Mesenchymal stem cell (in vitro differentiated cells and primary cell): Measurements from ENCODE around the gene SMIM33.
"Not testable (repeated sequence)": the region's sequence is repeated elsewhere in the genome, so short reads cannot be mapped to it uniquely, and the experiment has no call there.

Experiments
- DNase-seq: peaks from one replicate; pipeline ENCODE4 v3.0.0-alpha.2; 2013
- H2AFZ ChIP-seq: one replicate; pipeline ENCODE4 v1.6.1; 2013; ENCODE audit warnings: low read depth, mild to moderate bottlenecking, control low read depth, inconsistent platforms, low read length, moderate library complexity
- H2AK5ac ChIP-seq: 2 replicates; pipeline ENCODE4 v1.6.1; 2013; ENCODE audit warnings: low read length, moderate library complexity, mild to moderate bottlenecking, inconsistent platforms; ENCODE audit not compliant: severe bottlenecking
- H2BK120ac ChIP-seq: one replicate; pipeline ENCODE4 v1.6.1; 2013; ENCODE audit warnings: low read depth, mild to moderate bottlenecking, inconsistent platforms, low read length, moderate library complexity
- H2BK12ac ChIP-seq, 2 experiments: one replicate each; pipeline ENCODE4 v1.6.1; 2013; ENCODE audit warnings: inconsistent platforms in 2 of 2, low read length in 2 of 2, mild to moderate bottlenecking in 2 of 2, moderate library complexity in 2 of 2, control low read depth in 1 of 2
- H2BK15ac ChIP-seq: one replicate; pipeline ENCODE4 v1.6.1; 2013; ENCODE audit warnings: mild to moderate bottlenecking, low read depth, inconsistent platforms; ENCODE audit not compliant: poor library complexity, severe bottlenecking
- H2BK5ac ChIP-seq: 2 replicates; pipeline ENCODE4 v1.6.1; 2013; ENCODE audit warnings: low read depth, mild to moderate bottlenecking, low read length, control low read depth, inconsistent platforms; ENCODE audit not compliant: poor library complexity, severe bottlenecking
- H3K14ac ChIP-seq, 2 experiments: one replicate each; pipeline ENCODE4 v1.6.1; 2013; ENCODE audit warnings: inconsistent platforms in 2 of 2, low read length in 2 of 2, control low read depth in 1 of 2, mild to moderate bottlenecking in 1 of 2, moderate library complexity in 1 of 2
- H3K18ac ChIP-seq, 2 experiments: one replicate each; pipeline ENCODE4 v1.6.1; 2013; ENCODE audit warnings: inconsistent platforms in 2 of 2, low read length in 2 of 2, control low read depth in 1 of 2, low read depth in 1 of 2, mild to moderate bottlenecking in 1 of 2
- H3K23ac ChIP-seq, 2 experiments: one replicate each; pipeline ENCODE4 v1.6.1; 2013; ENCODE audit warnings: inconsistent platforms in 2 of 2, low read length in 2 of 2, mild to moderate bottlenecking in 2 of 2, moderate library complexity in 2 of 2, control low read depth in 1 of 2
- H3K27ac ChIP-seq: 2 replicates; pipeline ENCODE4 v1.5.1; 2013; ENCODE audit warnings: mild to moderate bottlenecking, moderate library complexity, low read length, control low read depth, inconsistent platforms; ENCODE audit not compliant: poor library complexity, severe bottlenecking
- H3K27me3 ChIP-seq, 2 experiments: 2 replicates each; pipeline versions ENCODE4 v1.6.1 to v1.7.0; 2013; ENCODE audit warnings: low read length in 2 of 2, mild to moderate bottlenecking in 2 of 2, moderate library complexity in 2 of 2, control low read depth in 1 of 2, inconsistent platforms in 1 of 2; ENCODE audit not compliant: control insufficient read depth in 1 of 2, insufficient read depth in 1 of 2
- H3K36me3 ChIP-seq, 2 experiments: 2 replicates each; pipeline versions ENCODE4 v1.6.1 to v1.7.0; 2013; ENCODE audit warnings: low read length in 2 of 2, control low read depth in 1 of 2, inconsistent platforms in 1 of 2, low read depth in 1 of 2, mild to moderate bottlenecking in 1 of 2; ENCODE audit not compliant: insufficient read depth in 2 of 2, control insufficient read depth in 1 of 2
- H3K4ac ChIP-seq, 2 experiments: one replicate each; pipeline ENCODE4 v1.6.1; 2013; ENCODE audit warnings: inconsistent platforms in 2 of 2, low read length in 2 of 2, mild to moderate bottlenecking in 2 of 2, moderate library complexity in 2 of 2, control low read depth in 1 of 2, low read depth in 1 of 2
- H3K4me1 ChIP-seq: 2 replicates; pipeline ENCODE4 v1.6.1; 2013; ENCODE audit warnings: low read depth, low read length, control low read depth; ENCODE audit not compliant: control insufficient read depth, insufficient read depth
- H3K4me2 ChIP-seq: 2 replicates; pipeline ENCODE4 v1.6.1; 2013; ENCODE audit warnings: low read length, mild to moderate bottlenecking, inconsistent platforms; ENCODE audit not compliant: poor library complexity, severe bottlenecking
- H3K4me3 ChIP-seq, 2 experiments: 2 replicates each; pipeline versions ENCODE4 v1.5.1 to v1.7.0; 2013; ENCODE audit warnings: low read length in 2 of 2, mild to moderate bottlenecking in 2 of 2, control low read depth in 1 of 2, low read depth in 1 of 2; ENCODE audit not compliant: insufficient read depth in 1 of 2
- H3K79me1 ChIP-seq: replicated peaks from 2 replicates; pipeline ENCODE4 v1.6.1; 2013; ENCODE audit warnings: mild to moderate bottlenecking, control low read depth, low read length, inconsistent platforms; ENCODE audit not compliant: poor library complexity, severe bottlenecking
- H3K9ac ChIP-seq: 2 replicates; pipeline ENCODE4 v1.7.0; 2013; ENCODE audit warnings: mild to moderate bottlenecking, low read length, moderate library complexity
- H3K9me3 ChIP-seq: 2 replicates; pipeline ENCODE4 v1.7.0; 2013; ENCODE audit warnings: mild to moderate bottlenecking, low read length; ENCODE audit not compliant: control insufficient read depth
- H4K8ac ChIP-seq: one replicate; pipeline ENCODE4 v1.6.1; 2013; ENCODE audit warnings: inconsistent platforms, mild to moderate bottlenecking, low read length, moderate library complexity
- H4K91ac ChIP-seq: one replicate; pipeline ENCODE4 v1.6.1; 2013; ENCODE audit warnings: mild to moderate bottlenecking, low read length, inconsistent platforms
- WGBS: methylation state at CpG from one replicate; pipeline ENCODE4 v1.1.7; 2013; ENCODE audit warnings: mixed read lengths; 5-methylcytosine and 5-hydroxymethylcytosine counted together

The SMIM33 gene

GRCh38 chr5:139478657-139479423 is 8.0 kb downstream of the SMIM33 start:
- H3K79me1 ChIP-seq, H3K4ac ChIP-seq, H2BK15ac ChIP-seq, H3K4me2 ChIP-seq, H2BK5ac ChIP-seq, H3K27ac ChIP-seq, H2AK5ac ChIP-seq, H3K27me3 ChIP-seq, H3K4me3 ChIP-seq, DNase-seq, H3K9ac ChIP-seq, H4K8ac ChIP-seq, H2AFZ ChIP-seq, H3K9me3 ChIP-seq, H4K91ac ChIP-seq, H3K18ac ChIP-seq, H2BK120ac ChIP-seq, H2BK12ac ChIP-seq, H3K23ac ChIP-seq: not testable (repeated sequence)
- WGBS: 80% methylated on average over 9 of the region's 9 CpGs
- peaks cover 20% of the 10 kb centered on the region for H3K4me1 ChIP-seq
- H3K14ac ChIP-seq: peak overlapping the region in 1 of 2 experiments; percentile 50
- peaks cover 42 to 45% of the 10 kb centered on the region in 2 experiments for H3K36me3 ChIP-seq

GRCh38 chr5:139479729-139480128 is 8.9 kb downstream of the SMIM33 start:
- not testable (repeated sequence) for H3K14ac ChIP-seq, H2BK5ac ChIP-seq, H4K8ac ChIP-seq, H3K9ac ChIP-seq, H2BK12ac ChIP-seq, H3K79me1 ChIP-seq, H3K18ac ChIP-seq, H2AFZ ChIP-seq, H3K9me3 ChIP-seq, H4K91ac ChIP-seq, H3K4ac ChIP-seq, H3K23ac ChIP-seq, H3K27ac ChIP-seq, DNase-seq, H3K27me3 ChIP-seq, H2BK120ac ChIP-seq, H3K4me3 ChIP-seq, H2AK5ac ChIP-seq, H2BK15ac ChIP-seq, H3K4me2 ChIP-seq
- Histone ChIP-seq H3K4me1 (peaks cover 19% of the 10 kb centered on the region), H3K36me3 (peaks cover 42 to 45% of the 10 kb centered on the region in 2 experiments)
- 97% methylated on average over 4 of the region's 4 CpGs for WGBS

- peak overlapping the region in 1 of 2 experiments; percentile 86 for H3K4me3 ChIP-seq
- peak overlapping the region in 1 of 2 experiments; percentile 9 for H3K23ac ChIP-seq
- peak overlapping the region; percentile 96 for H3K27ac ChIP-seq
- peaks cover 10% of the 10 kb centered on the region for H3K79me1 ChIP-seq
- peak overlapping the region; percentile 95 for H2AK5ac ChIP-seq
- H4K8ac ChIP-seq: peak overlapping the region; percentile 95
- no peak for DNase-seq
- peak overlapping the region in 1 of 2 experiments; percentile 74 for H3K14ac ChIP-seq
- H3K4me1 ChIP-seq: peaks cover 19% of the 10 kb centered on the region
- H3K36me3 ChIP-seq: peaks cover 28 to 31% of the 10 kb centered on the region in 2 experiments
- H2BK12ac ChIP-seq: peak overlapping the region; percentile 81 to 95
- peak overlapping the region; percentile 94 for H3K9ac ChIP-seq
- peak overlapping the region; percentile 82 to 88 for H3K4ac ChIP-seq
- H4K91ac ChIP-seq: peak overlapping the region; percentile 98
- H3K4me2 ChIP-seq: peak overlapping the region; percentile 75
- 92% methylated on average over 12 of the region's 12 CpGs for WGBS
- H3K9me3 ChIP-seq: no peaks in the 10 kb centered on the region
- H2BK120ac ChIP-seq: peak overlapping the region; percentile 99
- peak overlapping the region; percentile 84 for H2BK15ac ChIP-seq
- H3K18ac ChIP-seq: peak overlapping the region; percentile 83 to 97
- no peaks in the 10 kb centered on the region for H3K27me3 ChIP-seq
- no peak overlapping the region for H2AFZ ChIP-seq
- no peak overlapping the region for H2BK5ac ChIP-seq
These were observed 10.3 kb downstream of the SMIM33 start for GRCh38 chr5:139481122-139481533.

- peak overlapping the region; percentile 99 for H2BK120ac ChIP-seq
- H3K79me1 ChIP-seq: peaks cover 10% of the 10 kb centered on the region
- H3K4me3 ChIP-seq: peak overlapping the region; percentile 45 to 86
- peak overlapping the region; percentile 95 for H2BK5ac ChIP-seq
- H3K9me3 ChIP-seq: no peaks in the 10 kb centered on the region
- peak overlapping the region; percentile 98 for H4K91ac ChIP-seq
- H4K8ac ChIP-seq: peak overlapping the region; percentile 95
- peak overlapping the region; percentile 81 to 95 for H2BK12ac ChIP-seq
- peaks cover 25 to 29% of the 10 kb centered on the region in 2 experiments for H3K36me3 ChIP-seq
- H3K4me1 ChIP-seq: peaks cover 19% of the 10 kb centered on the region
- H3K18ac ChIP-seq: peak overlapping the region; percentile 83 to 97
- H3K9ac ChIP-seq: peak overlapping the region; percentile 94
- H2BK15ac ChIP-seq: peak overlapping the region; percentile 100
- peak overlapping the region; percentile 75 for H3K4me2 ChIP-seq
- peak overlapping the region; percentile 38 to 74 for H3K14ac ChIP-seq
- H2AK5ac ChIP-seq: peak overlapping the region; percentile 95
- H3K27ac ChIP-seq: peak overlapping the region; percentile 96
- H3K4ac ChIP-seq: peak overlapping the region; percentile 82 to 88
- no peaks in the 10 kb centered on the region for H3K27me3 ChIP-seq
- H2AFZ ChIP-seq: no peak overlapping the region
- 96% methylated on average over 5 of the region's 5 CpGs for WGBS
- peak overlapping the region; percentile 9 to 64 for H3K23ac ChIP-seq
- DNase-seq: no peak
These were observed 10.8 kb downstream of the SMIM33 start for GRCh38 chr5:139481580-139482049.
